GM21360 (cell line): Measurements from ENCODE around the gene CYSRT1.

Experiments
- ATAC-seq: cut with Tn5 transposase; IDR thresholded peaks from one replicate; pipeline ENCODE4 v1.9.1; 2021; ENCODE audit warnings: mild to moderate bottlenecking, moderate library complexity; ENCODE audit not compliant: unreplicated experiment

CYSRT1 gene

GRCh38 chr9:137267933-137268355 lies 43.0 kb downstream of the CYSRT1 start:
- no peak for ATAC-seq

- ATAC-seq: no peak
Observed at GRCh38 chr9:137268538-137269201, 43.7 kb downstream of the CYSRT1 start.

GRCh38 chr9:137269231-137269772 lies 44.3 kb downstream of the CYSRT1 start:
- ATAC-seq: no peak

GRCh38 chr9:137270929-137271695 lies 46.1 kb downstream of the CYSRT1 start:
- no peak for ATAC-seq

GRCh38 chr9:137271696-137272076 lies 46.7 kb downstream of the CYSRT1 start:
- ATAC-seq: no peak

GRCh38 chr9:137272241-137273094 lies 47.5 kb downstream of the CYSRT1 start:
- ATAC-seq: no peak

- ATAC-seq: no peak
Observed at GRCh38 chr9:137273095-137273490, 48.1 kb downstream of the CYSRT1 start.

- ATAC-seq: no peak
Observed at GRCh38 chr9:137273611-137274320, 48.8 kb downstream of the CYSRT1 start.

GRCh38 chr9:137275203-137275587 lies 50.2 kb downstream of the CYSRT1 start:
- no peak for ATAC-seq
